Limb (tissue), 2 donors: ENCODE results near the gene TBC1D32.
"Not testable (repeated sequence)": the region's sequence is repeated elsewhere in the genome, so short reads cannot be mapped to it uniquely, and the experiment has no call there.

ENCODE experiments used
- DNase-seq, 2 donors: peaks; one replicate each; pipeline ENCODE4 v3.0.0-alpha.2; 2016; ENCODE audit errors: extremely low spot score in 2 of 2

The TBC1D32 gene

DNA sequence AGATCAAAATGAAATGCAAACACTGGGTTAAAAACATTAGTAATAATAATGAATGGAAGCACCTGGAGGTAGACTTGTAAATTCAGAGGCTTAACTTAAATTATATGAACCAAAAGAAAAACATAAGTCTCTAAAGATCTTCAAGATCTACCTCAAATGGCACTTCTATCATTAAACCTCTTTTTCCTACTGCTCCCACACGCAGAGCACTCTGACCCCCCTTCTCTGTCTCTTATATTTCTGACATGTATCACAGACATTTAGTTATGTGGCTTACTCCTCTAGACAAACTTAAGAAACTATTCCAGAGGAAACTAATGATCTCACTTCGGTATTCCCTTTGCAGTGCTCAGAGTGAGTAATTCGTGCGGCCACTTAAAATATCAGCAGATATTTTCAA lies 1.1 kb downstream of the TBC1D32 start:
- DNase-seq, result no peak

GRCh38 chr6:121330516-121330915 lies 3.8 kb downstream of the TBC1D32 start:
- DNase-seq, result no peak

- no peak for DNase-seq
Observed at GRCh38 chr6:121321282-121321681, 13.0 kb downstream of the TBC1D32 start.

- DNase-seq, result no peak
Observed at GRCh38 chr6:121319603-121320002, 14.7 kb downstream of the TBC1D32 start.

GRCh38 chr6:121319112-121319553 lies 15.1 kb downstream of the TBC1D32 start:
- peak in 1 of 2 donors; percentile 57 for DNase-seq

- DNase-seq, result no peak
Observed at GRCh38 chr6:121314381-121315112, 19.7 kb downstream of the TBC1D32 start.

- DNase-seq, result not testable (repeated sequence)
Observed at GRCh38 chr6:121311814-121312213, 22.5 kb downstream of the TBC1D32 start.

- DNase-seq, result no peak
Observed at GRCh38 chr6:121310495-121310894, 23.8 kb downstream of the TBC1D32 start.

DNA sequence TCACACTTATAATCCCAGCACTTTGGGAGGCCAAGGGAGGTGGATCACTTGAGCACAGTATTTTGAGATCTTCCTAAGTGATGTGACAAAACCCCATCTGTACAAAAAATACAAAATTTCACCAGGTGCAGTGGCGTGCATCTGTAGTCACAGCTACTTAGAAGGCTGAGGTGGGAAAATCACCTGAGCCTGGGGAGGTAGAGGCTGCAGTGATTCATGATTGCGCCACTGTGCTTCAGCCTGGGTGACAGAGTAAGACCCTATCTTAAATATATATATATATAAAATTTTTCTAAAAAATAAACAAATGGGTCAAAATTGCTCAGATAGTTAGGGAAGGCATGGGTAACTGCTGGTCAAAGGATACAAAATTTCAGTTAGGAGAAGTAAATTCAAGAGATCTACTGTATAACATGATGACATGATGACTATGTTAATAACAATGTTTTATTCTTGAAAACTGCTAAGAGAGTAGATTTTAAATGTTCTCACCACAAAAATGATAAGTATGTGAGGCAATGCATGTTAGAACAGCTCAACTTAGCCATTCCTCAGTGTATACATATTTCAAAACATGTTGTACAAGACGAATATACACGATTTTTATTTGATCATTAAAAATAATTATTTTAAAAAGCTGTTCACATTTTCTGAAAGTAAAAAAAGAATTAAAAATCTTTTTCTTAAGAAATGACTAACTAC lies 24.4 kb downstream of the TBC1D32 start:
- DNase-seq, result no peak

GRCh38 chr6:121305957-121306607 lies 28.2 kb downstream of the TBC1D32 start:
- DNase-seq, result peak in 1 of 2 donors; percentile 35

DNA sequence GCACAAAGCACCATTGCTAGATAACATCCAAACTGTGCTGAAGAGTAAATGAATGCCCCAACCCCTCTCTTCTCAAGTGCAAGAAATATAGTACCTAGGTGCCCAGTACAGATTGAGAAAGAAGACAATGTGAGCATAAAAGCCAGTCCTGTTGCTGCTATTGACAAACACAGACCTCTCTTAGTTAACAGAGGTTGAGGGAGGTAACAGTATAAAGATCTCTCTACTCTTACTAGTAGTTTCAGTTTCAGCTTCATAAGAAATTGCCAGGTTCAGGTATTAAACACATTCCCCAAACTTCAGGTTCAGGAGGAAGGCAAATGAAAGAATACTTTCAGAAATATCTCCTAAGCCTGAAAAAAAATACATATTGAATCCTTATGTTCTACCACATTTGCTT lies 31.4 kb downstream of the TBC1D32 start:
- no peak for DNase-seq

DNA sequence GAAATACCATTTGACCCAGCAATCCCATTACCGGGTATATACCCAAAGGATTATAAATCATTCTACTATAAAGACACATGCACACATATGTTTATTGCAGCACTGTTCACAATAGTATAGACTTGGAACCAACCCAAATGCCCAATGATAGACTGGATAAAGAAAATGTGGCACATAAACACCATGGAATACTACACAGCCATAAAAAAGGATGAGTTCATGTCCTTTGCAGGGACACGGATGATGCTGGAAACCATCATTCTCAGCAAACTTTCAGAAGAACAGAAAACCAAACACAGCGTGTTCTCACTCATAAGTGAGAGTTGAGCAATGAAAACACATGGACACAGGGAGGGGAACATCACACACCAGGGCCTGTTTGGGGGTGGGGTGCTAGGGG lies 33.1 kb downstream of the TBC1D32 start:
- DNase-seq, result not testable (repeated sequence)

GRCh38 chr6:121297694-121298093 lies 36.6 kb downstream of the TBC1D32 start:
- DNase-seq, result no peak

DNA sequence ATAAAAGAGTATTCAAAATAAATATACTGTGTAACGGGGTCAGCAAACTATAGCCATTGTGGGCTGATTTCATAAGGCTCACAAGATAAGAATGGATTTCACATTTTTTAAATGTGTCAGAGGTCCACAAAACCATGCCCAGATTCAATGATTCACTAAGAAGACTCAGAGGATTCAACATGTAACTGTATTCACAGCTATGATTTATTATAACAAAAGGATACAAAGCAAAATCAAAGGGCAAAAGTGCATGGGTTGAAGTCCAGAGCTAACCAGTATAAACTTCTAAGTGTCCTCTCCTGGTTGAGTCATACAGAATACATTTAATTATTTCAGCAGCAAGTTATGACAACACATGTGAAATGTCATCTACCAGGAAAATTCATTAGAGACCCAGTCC lies 49.2 kb downstream of the TBC1D32 start:
- no peak for DNase-seq

GRCh38 chr6:121274666-121275295 lies 59.5 kb downstream of the TBC1D32 start:
- DNase-seq, result no peak

- DNase-seq, result no peak
Observed at GRCh38 chr6:121263742-121264141, 70.5 kb downstream of the TBC1D32 start.

GRCh38 chr6:121260651-121261102 lies 73.6 kb downstream of the TBC1D32 start:
- no peak for DNase-seq

DNA sequence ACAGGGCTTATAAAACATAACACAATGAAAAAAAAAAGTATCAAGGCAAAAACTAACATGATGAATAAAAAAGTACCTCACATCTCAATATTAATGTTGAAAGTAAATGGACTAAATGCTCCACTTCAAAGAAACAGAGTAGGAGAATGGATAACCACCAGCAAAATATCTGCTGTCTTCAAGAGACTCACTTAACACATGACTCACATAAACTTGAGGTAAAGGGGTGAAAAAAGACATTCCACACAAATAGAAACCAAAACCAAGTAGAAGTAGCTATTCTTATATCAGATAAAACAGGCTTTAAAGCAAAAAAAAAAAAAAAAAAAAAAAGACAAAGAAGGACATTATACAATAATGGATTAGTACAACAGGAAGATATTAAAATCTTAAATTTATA lies 86.9 kb downstream of the TBC1D32 start:
- DNase-seq, result no peak

DNA sequence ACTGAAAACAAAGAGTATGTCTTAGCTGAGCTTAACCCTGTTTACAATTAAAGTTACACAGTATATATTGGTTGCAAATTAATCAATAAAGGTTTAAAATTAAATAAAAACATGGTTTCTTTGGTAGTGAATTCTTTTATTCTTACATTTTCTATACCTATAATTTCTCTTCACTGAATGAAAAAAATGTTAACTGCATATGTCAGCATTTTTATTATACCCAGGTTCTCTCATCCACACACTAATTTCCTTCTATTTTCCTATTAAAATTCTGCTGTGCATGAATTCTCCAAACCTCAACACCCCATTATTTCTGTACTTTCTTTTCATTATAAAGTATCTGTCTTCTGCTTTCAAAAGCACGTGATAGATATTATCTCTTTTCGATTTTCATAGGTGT lies 91.9 kb downstream of the TBC1D32 start:
- DNase-seq, result no peak

DNA sequence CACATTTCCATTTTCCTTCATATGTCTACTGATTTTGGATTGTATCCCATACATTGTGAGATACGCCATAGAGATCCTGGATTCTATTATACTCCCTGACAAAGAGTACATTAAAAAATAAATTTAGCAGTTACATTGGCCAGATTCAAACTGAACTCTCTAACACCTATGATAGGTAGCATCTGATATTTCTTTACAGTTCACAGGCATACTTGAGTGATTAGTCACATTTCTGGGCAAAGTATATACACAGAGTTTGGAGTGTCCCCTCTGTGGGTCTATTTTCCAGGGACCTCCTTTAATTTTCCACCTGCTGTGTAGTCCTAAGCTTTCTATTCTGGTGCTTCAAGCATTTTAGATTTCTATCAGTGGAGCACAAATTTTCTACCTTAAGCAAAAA lies 96.4 kb downstream of the TBC1D32 start:
- no peak for DNase-seq

DNA sequence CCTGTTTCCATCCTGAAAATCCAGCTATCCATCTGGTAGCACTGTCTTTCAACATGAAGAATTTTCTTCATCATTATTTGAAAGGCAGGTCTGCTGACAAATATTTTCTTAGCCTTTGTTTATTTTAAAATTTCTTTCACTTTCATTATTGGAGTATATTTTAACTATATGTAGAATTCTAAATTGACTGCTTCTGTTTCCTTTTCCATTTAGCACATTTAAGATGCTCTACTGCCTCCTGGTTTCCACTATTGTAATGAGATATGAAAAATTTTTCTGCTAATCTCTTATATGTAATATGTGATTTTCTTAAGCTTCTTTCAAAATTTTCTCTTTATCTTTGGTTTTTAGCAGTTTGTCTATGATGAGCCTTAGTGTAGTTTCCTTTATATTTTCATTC lies 97.3 kb downstream of the TBC1D32 start:
- DNase-seq, result no peak

GRCh38 chr6:121235386-121235785 lies 98.9 kb downstream of the TBC1D32 start:
- no peak for DNase-seq
